ENCODE data around the gene SLC17A6.

- TF ChIP-seq POLR2A (IDR thresholded peaks at IDR 0.05) (no peak), CTCF (IDR thresholded peaks at IDR 0.05 in 8 of 11, conservative IDR thresholded peaks at IDR 0.05 in 3 of 11) (no peak), POLR2AphosphoS5 (IDR thresholded peaks at IDR 0.05) (no peak)
These were observed 77.3 kb downstream of the SLC17A6 start for GRCh38 chr11:22415476-22415875.
